ENCODE results near the gene SERPINA1. TPM values are rescaled to one million over a fixed set of nuclear protein-coding genes. Genes with fewer than 3 reads are reported as not detected.
"Not testable (repeated sequence)": the region's sequence is repeated elsewhere in the genome, so short reads cannot be mapped to it uniquely, and the experiment has no call there.

SERPINA1 gene
- polyA plus RNA-seq, 2 of the 4 experiments (the other 2 are of a cell fraction) = 0.34 to 2.2 TPM

GRCh38 chr14:94421316-94421715 lies 32.9 kb upstream of the SERPINA1 start:
- H3K27ac ChIP-seq = no peak overlapping the region
- 12% methylated on average over 2 of the region's 2 CpGs for WGBS (ENCODE audit: missing lambda C conversion rate)
- H3K9me3 ChIP-seq = no peaks in the 10 kb centered on the region
- no peak overlapping the region for H3K4me3 ChIP-seq
- POLR2A ChIA-PET = no interaction called here
- ATAC-seq = no peak
- no peak for FAIRE-seq
- no peak overlapping the region for H3K4me2 ChIP-seq
- no peaks in the 10 kb centered on the region for H3K4me1 ChIP-seq
- no peak for TF ChIP-seq MYC (IDR thresholded peaks at IDR 0.05; ENCODE audit: borderline replicate concordance, low read length)
- no peak for TF ChIP-seq HMGXB4 (CRISPR knock-in tag; IDR thresholded peaks at IDR 0.05; ENCODE audit: borderline replicate concordance)
- no peak for TF ChIP-seq TP53 (CRISPR knock-in tag; IDR thresholded peaks at IDR 0.05)
- TF ChIP-seq USF2 (IDR thresholded peaks at IDR 0.05) = no peak
- no peak for TF ChIP-seq POLR2A (IDR thresholded peaks at IDR 0.05; ENCODE audit: low read length)
- TF ChIP-seq RCOR1 (IDR thresholded peaks at IDR 0.05; ENCODE audit: low read depth, low read length) = no peak
- no peak for DNase-seq (ENCODE audit: low read depth in 1 of 2, low spot score in 1 of 2)
- CTCF ChIA-PET = interaction anchor here (1.0 kb wide), 2 partner anchors 12 to 79 kb away, joined by 3 read pairs; no protein-coding TSS in a partner anchor

GRCh38 chr14:94417497-94418205 lies 29.2 kb upstream of the SERPINA1 start:
- H3K27ac ChIP-seq; FAIRE-seq; H3K4me1 ChIP-seq; DNase-seq (ENCODE audit: low read depth in 1 of 2, low spot score in 1 of 2); POLR2A ChIA-PET; H3K9me3 ChIP-seq; H3K4me2 ChIP-seq; H3K4me3 ChIP-seq; CTCF ChIA-PET; ATAC-seq: not testable (repeated sequence)
- 0% methylated on average over 3 of the region's 3 CpGs for WGBS (ENCODE audit: missing lambda C conversion rate)

GRCh38 chr14:94412671-94413638 lies 24.6 kb upstream of the SERPINA1 start:
- H3K4me2 ChIP-seq = no peak overlapping the region
- H3K4me3 ChIP-seq = no peak overlapping the region
- FAIRE-seq (no peak), ATAC-seq (no peak), DNase-seq (ENCODE audit: low read depth in 1 of 2, low spot score in 1 of 2) (peak in 1 of 2 experiments; percentile 11)
- no peak overlapping the region for H3K27ac ChIP-seq
- 14% methylated on average over 8 of the region's 8 CpGs for WGBS (ENCODE audit: missing lambda C conversion rate)
- TF ChIP-seq CTCF (IDR thresholded peaks at IDR 0.05) (0 out of 3 replicates have a peak, but pooled peaks have one; percentile 7), JUN (IDR thresholded peaks at IDR 0.05) (no peak), RAD21 (conservative IDR thresholded peaks at IDR 0.05 in 1 of 2, IDR thresholded peaks at IDR 0.05 in 1 of 2) (peak in 1 of 2 experiments; percentile 41; a peak in 2 of 5 replicates), SMC3 (IDR thresholded peaks at IDR 0.05) (0 out of 3 replicates have a peak, but pooled peaks have one; percentile 5), CHD2 (IDR thresholded peaks at IDR 0.05; ENCODE audit: low read length, partially characterized antibody) (no peak)
- H3K9me3 ChIP-seq = no peaks in the 10 kb centered on the region
- ChIA-PET POLR2A (no interaction called here), CTCF (interaction anchor here (1.1 to 2.2 kb wide), 4 partner anchors 10 to 281 kb away, joined by 3 to 8 read pairs (median 6); no protein-coding TSS in a partner anchor)
- H3K4me1 ChIP-seq = no peaks in the 10 kb centered on the region

Data from A549 (cell line).